Fibroblast of pulmonary artery (primary cell): ENCODE data around the gene PAXIP1.

ENCODE experiments used
- DNase-seq: peaks from one replicate; pipeline ENCODE4 v3.0.0-alpha.2; 2010; ENCODE audit warnings: low read depth
- H3K4me3 ChIP-seq: replicated peaks from 2 replicates; pipeline ENCODE4 v1.5.1; 2011; ENCODE audit warnings: low read depth, mild to moderate bottlenecking, control low read depth, low read length, moderate library complexity
- TF ChIP-seq, protein P1 (sequence below): IDR thresholded peaks from 2 replicates; pipeline ENCODE4 v1.5.1; 2011; ENCODE audit warnings: mild to moderate bottlenecking, control low read depth, low read length, inconsistent platforms; ENCODE audit errors: missing control alignments

The PAXIP1 gene

DNA sequence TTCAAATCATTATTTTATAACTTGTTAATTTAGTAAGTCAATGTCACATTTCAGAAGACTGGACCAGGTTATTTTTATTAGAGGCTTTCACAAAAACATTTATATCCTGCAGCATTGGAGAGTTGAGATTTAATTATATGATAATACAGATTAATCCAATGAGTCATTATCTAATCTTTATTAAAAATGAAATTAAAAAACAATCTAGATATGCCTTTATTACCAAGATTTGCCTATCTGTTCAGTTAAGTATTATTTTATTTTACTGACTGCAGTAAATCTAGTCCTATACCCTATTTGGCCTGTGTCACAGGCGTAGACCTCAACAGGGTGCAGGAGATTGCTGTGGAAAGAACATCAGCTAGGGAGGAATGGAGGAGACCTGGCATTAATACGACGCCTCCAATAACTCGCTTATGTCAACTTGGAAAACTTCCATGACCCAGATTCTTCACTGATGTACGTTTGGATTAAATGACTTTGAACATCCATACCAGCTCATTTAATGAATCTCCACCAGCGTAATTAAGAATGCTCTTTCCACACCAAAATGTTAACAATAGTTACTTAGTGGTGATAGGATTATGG is 18.2 kb downstream of the PAXIP1 start:
- DNase-seq: no peak
- TF ChIP-seq, protein P1, sequence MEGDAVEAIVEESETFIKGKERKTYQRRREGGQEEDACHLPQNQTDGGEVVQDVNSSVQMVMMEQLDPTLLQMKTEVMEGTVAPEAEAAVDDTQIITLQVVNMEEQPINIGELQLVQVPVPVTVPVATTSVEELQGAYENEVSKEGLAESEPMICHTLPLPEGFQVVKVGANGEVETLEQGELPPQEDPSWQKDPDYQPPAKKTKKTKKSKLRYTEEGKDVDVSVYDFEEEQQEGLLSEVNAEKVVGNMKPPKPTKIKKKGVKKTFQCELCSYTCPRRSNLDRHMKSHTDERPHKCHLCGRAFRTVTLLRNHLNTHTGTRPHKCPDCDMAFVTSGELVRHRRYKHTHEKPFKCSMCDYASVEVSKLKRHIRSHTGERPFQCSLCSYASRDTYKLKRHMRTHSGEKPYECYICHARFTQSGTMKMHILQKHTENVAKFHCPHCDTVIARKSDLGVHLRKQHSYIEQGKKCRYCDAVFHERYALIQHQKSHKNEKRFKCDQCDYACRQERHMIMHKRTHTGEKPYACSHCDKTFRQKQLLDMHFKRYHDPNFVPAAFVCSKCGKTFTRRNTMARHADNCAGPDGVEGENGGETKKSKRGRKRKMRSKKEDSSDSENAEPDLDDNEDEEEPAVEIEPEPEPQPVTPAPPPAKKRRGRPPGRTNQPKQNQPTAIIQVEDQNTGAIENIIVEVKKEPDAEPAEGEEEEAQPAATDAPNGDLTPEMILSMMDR: no peak
- H3K4me3 ChIP-seq: no peak overlapping the region

DNA sequence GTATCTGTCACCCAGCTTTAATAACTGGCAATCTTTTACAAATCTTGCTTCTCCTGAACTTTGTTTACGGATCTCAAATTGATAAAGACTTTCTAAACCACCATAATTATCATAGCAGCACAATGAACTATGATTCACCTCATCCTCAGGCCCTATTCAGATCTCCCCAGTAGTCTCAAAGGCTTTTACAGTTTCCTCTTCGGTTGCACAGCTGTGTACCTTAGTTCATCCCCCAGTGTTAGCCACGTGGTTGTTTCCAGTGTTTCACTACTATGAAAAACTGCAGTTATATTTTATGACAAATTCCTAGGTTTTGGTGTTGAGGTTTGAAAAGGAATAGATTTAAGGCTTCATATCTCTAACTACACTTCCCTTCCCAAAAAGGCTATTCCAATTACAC is 24.9 kb downstream of the PAXIP1 start:
- TF ChIP-seq, protein P1: no peak
- no peak for DNase-seq
- H3K4me3 ChIP-seq: no peak overlapping the region

DNA sequence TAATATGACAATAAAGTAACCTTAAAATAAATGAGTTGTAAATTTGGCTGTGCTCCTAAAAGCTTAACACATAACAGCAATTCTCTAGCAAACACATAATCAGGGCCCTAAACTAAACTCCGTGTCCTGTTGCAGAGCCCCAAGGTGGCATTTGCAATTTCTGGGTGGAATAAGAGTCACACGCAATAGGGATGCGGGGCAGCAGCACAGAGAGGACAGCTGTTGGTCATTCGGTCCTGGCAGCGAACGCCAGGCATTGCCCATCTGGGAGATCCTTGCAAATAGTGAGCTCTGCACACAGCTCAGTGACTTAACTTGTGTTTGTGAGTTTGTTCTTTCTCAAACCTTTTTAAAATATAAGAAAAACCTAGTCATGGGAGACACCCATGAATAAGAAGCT is 25.7 kb downstream of the PAXIP1 start:
- H3K4me3 ChIP-seq: no peak overlapping the region
- DNase-seq: no peak
- TF ChIP-seq, protein P1: no peak

DNA sequence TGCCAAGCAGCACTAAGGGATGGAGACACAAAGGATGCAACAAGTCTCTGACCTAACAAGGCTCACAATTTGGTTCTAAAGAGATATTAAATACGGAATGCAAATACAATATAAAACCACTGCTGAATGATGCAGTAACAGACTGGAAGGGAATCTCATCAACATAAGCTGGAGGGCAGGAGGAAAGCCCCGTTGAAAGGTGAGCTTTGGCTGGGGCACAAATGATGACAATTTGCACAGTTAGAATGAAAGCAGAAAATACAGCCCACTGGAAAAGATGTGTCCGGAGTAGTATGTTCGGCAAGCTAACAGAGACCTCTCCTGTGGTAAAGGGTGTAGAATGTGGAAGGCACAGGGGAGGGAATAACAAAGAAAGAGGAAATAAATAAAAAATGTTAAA is 26.1 kb downstream of the PAXIP1 start:
- no peak for DNase-seq
- TF ChIP-seq, protein P1: no peak
- H3K4me3 ChIP-seq: no peak overlapping the region

DNA sequence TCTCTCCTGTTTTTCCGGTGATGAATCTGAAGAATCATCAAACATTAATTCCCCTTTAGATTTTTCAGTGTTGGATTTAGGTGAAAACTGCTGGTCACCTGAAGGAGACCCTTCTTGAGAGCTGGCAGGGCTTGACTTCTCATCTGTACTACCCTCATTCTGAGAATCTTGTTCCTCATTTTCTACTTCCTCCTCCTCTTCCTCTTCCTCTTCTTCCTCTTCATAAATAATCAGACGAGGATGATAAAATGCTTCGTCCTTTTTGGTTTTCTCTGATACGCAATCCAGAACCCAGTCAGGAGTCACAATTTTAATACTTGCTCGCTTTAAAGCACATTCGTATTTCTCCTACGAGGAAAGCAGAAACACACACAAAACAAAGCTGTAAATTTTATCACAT is 26.9 kb downstream of the PAXIP1 start:
- TF ChIP-seq, protein P1: no peak
- no peak overlapping the region for H3K4me3 ChIP-seq
- DNase-seq: no peak

DNA sequence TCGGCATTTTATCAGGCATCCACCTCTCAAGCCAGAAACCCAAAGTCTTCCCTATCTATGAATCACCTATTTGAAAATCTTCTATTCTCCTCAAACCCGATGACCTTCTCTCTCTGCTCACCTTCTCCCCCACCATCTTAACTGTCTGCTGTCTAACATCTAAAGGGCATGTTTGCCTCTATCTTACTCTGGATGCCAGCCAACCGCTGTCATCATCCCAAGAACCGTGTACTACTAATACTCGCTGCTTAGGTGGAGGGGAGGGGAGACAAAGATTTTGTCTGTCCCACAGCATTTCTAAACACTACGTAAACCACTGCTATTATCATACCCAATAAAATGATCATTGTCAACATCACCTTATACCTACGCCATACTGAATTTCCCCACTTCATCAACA is 29.5 kb downstream of the PAXIP1 start:
- TF ChIP-seq, protein P1: no peak
- DNase-seq: no peak
- H3K4me3 ChIP-seq: no peak overlapping the region

DNA sequence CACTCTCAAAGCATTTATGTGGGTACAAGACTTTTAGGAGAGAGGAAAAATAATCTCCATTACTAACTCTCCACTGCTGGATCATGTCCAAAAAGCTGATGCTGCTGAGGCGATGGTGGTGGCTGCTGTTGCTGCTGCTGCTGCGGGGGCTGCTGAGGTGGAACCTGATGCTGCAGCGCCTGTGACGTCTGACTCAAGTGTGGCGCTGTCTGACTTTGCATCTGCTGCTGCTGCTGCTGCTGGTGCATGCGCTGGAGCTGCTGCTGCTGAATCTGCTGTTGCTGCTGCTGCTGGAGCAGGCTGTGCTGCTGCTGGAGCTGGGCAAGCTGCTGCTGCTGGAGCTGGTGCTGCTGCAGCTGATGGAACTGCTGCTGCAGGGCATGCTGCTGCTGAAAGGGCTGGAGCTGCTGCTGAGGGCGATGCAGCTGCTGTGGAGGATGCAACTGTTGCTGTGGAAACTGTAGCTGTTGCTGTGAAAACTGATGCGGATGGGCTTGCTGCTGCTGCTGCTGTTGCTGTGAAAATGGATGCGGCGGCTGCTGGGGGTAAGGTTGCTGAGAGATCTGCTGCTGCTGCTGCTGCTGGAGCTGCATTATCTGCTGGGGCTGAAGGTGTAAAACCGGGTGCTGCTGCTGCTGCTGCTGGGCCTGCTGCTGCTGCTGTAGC is 34.5 kb downstream of the PAXIP1 start:
- no peak for DNase-seq
- TF ChIP-seq, protein P1: no peak

More for the DNA sequence above, 34.5 kb downstream of the PAXIP1 start:
- no peak overlapping the region for H3K4me3 ChIP-seq
